Dermis microvascular lymphatic vessel endothelial cell (primary cell): ENCODE measurements around the gene UPK2. TPM values are rescaled to one million over a fixed set of nuclear protein-coding genes. Genes with fewer than 3 reads are reported as not detected.
"Not testable (repeated sequence)": the region's sequence is repeated elsewhere in the genome, so short reads cannot be mapped to it uniquely, and the experiment has no call there.

Experiments
- DNase-seq, 2 donors: peaks; one replicate each; pipeline versions ENCODE4 v3.0.0 to v3.0.0-alpha.2; 2010; ENCODE audit warnings: low read depth in 2 of 2
- total RNA-seq: library from RNA; depleted of rRNA; stranded (reverse); fragments of >200 nt; gene quantifications from 2 replicates; pipeline ENCODE4 v1.2.1, GENCODE V29; 2014

The UPK2 gene
- total RNA-seq, 1 donor from 2014 or later: not detected

- not testable (repeated sequence) for DNase-seq
These were observed 28.2 kb downstream of the UPK2 start for GRCh38 chr11:118984337-118984736.

GRCh38 chr11:118984825-118985224 lies 28.7 kb downstream of the UPK2 start:
- DNase-seq: no peak

DNA sequence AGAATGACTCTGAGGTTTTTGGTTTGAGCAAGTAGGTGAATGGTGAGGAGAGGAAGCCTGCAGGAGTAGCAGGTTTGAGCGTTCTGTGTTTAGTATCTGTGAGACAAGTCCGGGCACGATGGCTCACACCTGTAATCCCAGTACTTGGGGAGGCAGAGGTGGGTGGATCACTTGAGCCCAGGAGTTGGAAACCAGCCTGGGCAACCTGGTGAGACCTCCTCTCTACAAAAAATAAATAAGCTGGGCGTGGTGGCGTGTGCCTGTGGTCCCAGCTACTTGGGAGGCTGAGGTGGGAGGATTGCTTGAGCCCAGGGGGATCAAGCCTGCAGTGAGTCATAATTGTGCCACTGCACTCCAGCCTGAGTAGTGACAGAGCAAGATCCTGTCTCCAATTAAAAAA lies 32.2 kb downstream of the UPK2 start:
- no peak for DNase-seq

- not testable (repeated sequence) for DNase-seq
These were observed 35.5 kb downstream of the UPK2 start for GRCh38 chr11:118991486-118992038.

DNA sequence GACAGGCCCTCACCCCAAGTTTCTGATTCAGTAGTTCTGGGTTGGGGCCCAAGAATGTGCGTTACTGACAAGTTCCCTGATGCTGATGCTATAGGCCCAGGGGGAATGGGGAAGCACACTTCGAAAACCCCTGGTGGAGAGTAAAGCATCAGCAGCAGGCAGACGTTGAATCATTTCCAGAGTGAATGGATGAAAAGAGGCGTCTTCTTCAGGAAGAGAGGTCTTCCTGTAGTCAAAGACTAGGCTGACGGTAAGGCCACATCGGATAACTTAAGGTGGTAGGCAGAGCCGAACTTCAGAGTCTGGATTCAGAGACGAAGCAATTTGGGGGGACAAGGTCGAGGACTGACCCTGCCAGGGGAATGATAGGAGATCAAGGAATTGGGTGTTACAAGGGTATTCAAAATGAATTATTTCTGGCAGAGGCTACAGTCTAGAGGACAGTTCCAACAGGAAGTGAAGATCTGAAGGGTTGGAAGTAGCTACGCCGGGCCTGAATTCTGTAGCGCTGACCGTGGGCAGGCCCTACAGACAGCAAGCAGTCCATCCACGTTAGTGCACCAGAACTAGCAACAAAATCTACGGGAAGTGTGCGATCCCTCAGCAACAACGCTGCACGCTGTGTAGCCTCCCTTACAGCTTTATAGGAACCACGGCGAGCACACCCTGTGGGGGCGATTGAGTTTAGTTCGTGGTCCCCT lies 41.0 kb downstream of the UPK2 start:
- DNase-seq: peak in 1 of 2 donors; percentile 33

DNA sequence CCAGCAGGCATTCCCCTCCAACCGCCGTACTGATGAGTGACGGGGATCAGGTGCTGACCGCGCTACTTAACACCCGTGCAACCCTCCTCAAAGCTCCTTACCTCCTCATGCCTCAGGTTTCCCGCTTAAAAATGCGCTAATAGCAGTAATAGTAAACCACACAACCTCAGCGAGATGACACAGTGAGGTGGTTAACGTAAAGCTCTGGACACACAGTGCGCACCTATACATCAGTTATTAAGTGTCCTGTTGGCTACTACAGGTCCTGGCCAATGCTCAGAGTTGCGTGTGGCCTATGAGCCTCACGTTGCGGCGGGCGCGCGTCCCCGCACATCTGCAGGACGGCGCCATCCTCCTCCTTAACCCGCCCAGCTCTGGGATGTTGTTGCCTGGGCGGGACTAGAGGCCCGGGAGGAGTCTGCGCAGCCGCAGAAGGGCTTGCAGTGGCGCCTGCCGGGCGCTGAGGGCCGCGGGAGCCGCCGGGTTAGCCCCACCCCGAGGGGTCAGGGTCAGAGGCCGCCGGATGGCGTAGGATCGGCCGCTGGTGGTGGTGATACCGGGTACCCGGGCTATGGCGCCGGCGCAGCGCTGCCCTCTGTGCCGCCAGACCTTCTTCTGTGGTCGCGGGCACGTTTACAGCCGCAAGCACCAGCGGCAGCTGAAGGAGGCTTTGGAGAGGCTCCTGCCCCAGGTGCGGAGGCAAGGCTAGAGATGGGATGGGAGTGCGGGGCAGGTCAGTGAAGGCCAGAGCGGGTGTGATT lies 41.7 kb downstream of the UPK2 start, which contains the start of gene CENATAC:
Gene CENATAC, plus strand, starts transcription at position 512 of the 761 bp plus-strand sequence. Its CDS starts 60 bp downstream, at position 572.
- peak; percentile 71 to 86 for DNase-seq

DNA sequence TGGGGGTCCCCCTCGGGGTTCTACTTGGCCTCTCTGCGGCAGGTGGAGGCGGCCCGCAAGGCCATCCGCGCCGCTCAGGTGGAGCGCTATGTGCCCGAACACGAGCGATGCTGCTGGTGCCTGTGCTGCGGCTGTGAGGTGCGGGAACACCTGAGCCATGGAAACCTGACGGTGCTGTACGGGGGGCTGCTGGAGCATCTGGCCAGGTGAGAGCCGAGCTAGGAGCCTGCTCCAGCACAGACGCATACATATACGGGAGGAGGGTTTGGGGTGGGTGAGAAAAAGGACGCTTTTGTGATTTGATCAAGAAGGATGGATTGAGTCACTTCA lies 42.3 kb downstream of the UPK2 start:
- DNase-seq: peak in 1 of 2 donors; percentile 13

- peak in 1 of 2 donors; percentile 56 for DNase-seq
These were observed 42.7 kb downstream of the UPK2 start for GRCh38 chr11:118998822-118999221.

DNA sequence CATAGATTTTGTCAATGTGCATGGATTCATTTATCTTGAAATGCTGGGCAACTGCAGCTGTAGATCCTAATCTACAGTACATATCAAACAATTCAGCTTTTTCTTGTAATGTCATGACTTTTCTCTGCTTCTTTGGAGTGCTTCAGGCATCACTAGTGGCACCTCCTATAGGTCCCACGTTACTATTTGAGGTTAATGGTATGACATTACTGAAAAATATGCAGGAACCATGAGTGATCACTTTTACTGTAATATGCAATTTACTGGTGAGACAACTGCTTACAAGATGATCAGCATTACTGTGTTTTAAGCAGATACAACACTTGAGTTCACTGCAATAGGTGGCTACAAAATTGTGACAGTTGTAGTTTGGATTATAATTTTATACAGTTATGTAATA lies 44.8 kb downstream of the UPK2 start:
- no peak for DNase-seq

DNA sequence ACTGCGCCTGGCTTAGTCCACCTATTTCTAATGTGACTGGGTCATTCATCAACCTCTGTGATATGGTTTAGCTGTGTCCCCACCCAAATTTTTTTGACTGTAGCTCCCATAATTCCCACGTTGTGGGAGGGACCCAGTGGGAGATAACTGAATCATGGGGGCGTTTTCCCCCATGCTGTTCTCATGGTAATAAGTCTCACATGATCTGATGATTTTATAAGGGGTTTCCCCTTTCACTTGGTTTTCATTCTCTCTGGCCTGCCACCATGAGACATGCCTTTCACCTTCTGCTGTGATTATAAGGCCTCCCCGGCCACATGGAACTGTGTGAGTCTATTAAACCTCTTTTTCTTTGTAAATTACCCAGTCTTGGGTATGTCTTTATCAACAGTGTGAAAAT lies 50.6 kb downstream of the UPK2 start:
- no peak for DNase-seq

Other genes with a start within 250 kb of the UPK2 start
- 85.2 and 92.0 TPM in 2 replicates for gene DDX6, start 165.1 kb upstream of the UPK2 start, total RNA-seq
- gene CXCR5, start 72.4 kb upstream of the UPK2 start, total RNA-seq: not detected in 2 replicates
- gene BCL9L, start 30.4 kb upstream of the UPK2 start, total RNA-seq: 4.5 and 8.2 TPM in 2 replicates
- not detected in 2 replicates for gene FOXR1, start 15.5 kb downstream of the UPK2 start, total RNA-seq
- 6.2 and 8.7 TPM in 2 replicates for gene CENATAC, start 41.8 kb downstream of the UPK2 start, total RNA-seq
- gene RPS25, start 62.0 kb downstream of the UPK2 start, total RNA-seq: 458 and 629 TPM in 2 replicates
- gene TRAPPC4, start 62.5 kb downstream of the UPK2 start, total RNA-seq: 64.7 and 74.2 TPM in 2 replicates
- gene SLC37A4, start 74.6 kb downstream of the UPK2 start, total RNA-seq: 14.5 and 18.1 TPM in 2 replicates
- 146 and 148 TPM in 2 replicates for gene HYOU1, start 100.9 kb downstream of the UPK2 start, total RNA-seq
- gene VPS11, start 111.5 kb downstream of the UPK2 start, total RNA-seq: 20.0 and 34.8 TPM in 2 replicates
- gene HMBS, start 128.6 kb downstream of the UPK2 start, total RNA-seq: 3.8 and 4.5 TPM in 2 replicates
- gene DPAGT1, start 145.6 kb downstream of the UPK2 start, total RNA-seq: 10.5 and 17.6 TPM in 2 replicates
- gene C2CD2L, start 151.0 kb downstream of the UPK2 start, total RNA-seq: 1.7 and 3.4 TPM in 2 replicates
- gene HINFP, start 165.3 kb downstream of the UPK2 start, total RNA-seq: 11.3 and 16.4 TPM in 2 replicates
- gene ABCG4, start 192.8 kb downstream of the UPK2 start, total RNA-seq: under 0.01 TPM in 1 of 2 replicates, not detected in the other
- gene NLRX1, start 212.4 kb downstream of the UPK2 start, total RNA-seq: 11.0 and 16.1 TPM in 2 replicates
- not detected in 2 replicates for gene NHERF4, start 229.2 kb downstream of the UPK2 start, total RNA-seq